HCT116 (cell line): ENCODE data around the gene CASP9. TPM values are rescaled to one million over a fixed set of nuclear protein-coding genes. Genes with fewer than 3 reads are reported as not detected.

Experiments
- ATAC-seq: fragments of 200-7000 bp; cut with Tn5 transposase; 2 replicates; pipeline ENCODE4 v1.9.1; 2020; ENCODE audit warnings: mild to moderate bottlenecking, moderate library complexity
- BruUV-seq: library from RNA; stranded (reverse); fragments of 400-500 nt; replicated peaks from 2 replicates; lab custom pipeline; 2021; lab: Mats Ljungman, UMichigan
- CTCF ChIA-PET: fragments of 300-600 bp; sonication (Branson Sonifier 250); formaldehyde crosslinking; loops from one replicate; lab custom pipeline; 2021; ENCODE audit warnings: antibody characterized with exemption; lab: Charles Lee
- POLR2A ChIA-PET: fragments of 300-600, 350-600 bp; sonication (Branson Sonifier 250); formaldehyde crosslinking; loops from one replicate; lab custom pipeline; 2021; ENCODE audit warnings: antibody characterized with exemption; lab: Charles Lee
- RAD21 ChIA-PET, 2 experiments: fragments of 300-600 bp; sonication (Branson Sonifier 250); formaldehyde crosslinking; loops; one replicate each; lab custom pipeline; 2023; ENCODE audit warnings: low total read pairs in 2 of 2; ENCODE audit not compliant: uncharacterized antibody in 2 of 2, unreplicated experiment in 2 of 2, low non-redundant PET in 1 of 2; lab: Charles Lee
- DNase-seq: peaks from one replicate; pipeline ENCODE4 v3.0.0-alpha.2; 2010; ENCODE audit warnings: low read depth, low spot score
- H2AFZ ChIP-seq: fragments of 200-600 bp; shearing (Covaris generic), sonication (generic); 2 replicates; pipeline ENCODE4 v1.6.1; 2017; ENCODE audit warnings: low read depth, mixed run types, mixed read lengths, antibody characterized with exemption, low read length; ENCODE audit not compliant: poor library complexity, severe bottlenecking
- H3K27ac ChIP-seq: 2 replicates; pipeline ENCODE4 v1.5.1; 2012; ENCODE audit warnings: low read depth, low read length
- H3K27me3 ChIP-seq: fragments of 200-600 bp; sonication (generic); 2 replicates; pipeline ENCODE4 v1.6.1; 2016; ENCODE audit warnings: mixed run types, low read length, mixed read lengths; ENCODE audit not compliant: insufficient read depth
- H3K36me3 ChIP-seq, 2 experiments: fragments of 200-500 bp in 1 of 2; fragments of 200-600 bp in 1 of 2; sonication (Bioruptor generic) in 1 of 2; sonication (generic) in 1 of 2; 2 replicates each; pipeline versions ENCODE4 v1.5.1 to v1.6.1; 2014 to 2016; ENCODE audit warnings: low read length in 2 of 2, inconsistent platforms in 1 of 2, mixed read lengths in 1 of 2, mixed run types in 1 of 2; ENCODE audit not compliant: insufficient read depth in 2 of 2, control insufficient read depth in 1 of 2
- H3K4me1 ChIP-seq, 2 experiments: fragments of 200-600 bp in 1 of 2; sonication (generic) in 1 of 2; 2 replicates each; pipeline versions ENCODE4 v1.5.1 to v1.6.1; 2012 to 2017; ENCODE audit warnings: low read length in 2 of 2, inconsistent platforms in 1 of 2, mild to moderate bottlenecking in 1 of 2, mixed read lengths in 1 of 2, mixed run types in 1 of 2, moderate library complexity in 1 of 2; ENCODE audit not compliant: insufficient read depth in 2 of 2, control insufficient read depth in 1 of 2
- H3K4me2 ChIP-seq: fragments of 200-600 bp; sonication (generic); 2 replicates; pipeline ENCODE4 v1.6.1; 2017; ENCODE audit warnings: mixed run types, low read length, mixed read lengths
- H3K4me3 ChIP-seq, 2 experiments: fragments of 200-600 bp in 1 of 2; sonication (generic) in 1 of 2; replicated peaks in 1 of 2; 2 replicates each; pipeline ENCODE4 v1.5.1; 2011 to 2016; ENCODE audit warnings: low read length in 2 of 2, control low read depth in 1 of 2, low read depth in 1 of 2, mild to moderate bottlenecking in 1 of 2, mixed read lengths in 1 of 2, mixed run types in 1 of 2
- H3K79me2 ChIP-seq: fragments of 200-600 bp; sonication (generic); 2 replicates; pipeline ENCODE4 v1.6.1; 2017; ENCODE audit warnings: mild to moderate bottlenecking, mixed run types, low read length, moderate library complexity, mixed read lengths; ENCODE audit not compliant: insufficient read depth
- H3K9ac ChIP-seq: fragments of 200-600 bp; sonication (generic); 2 replicates; pipeline ENCODE4 v1.6.1; 2016; ENCODE audit warnings: low read length, mixed read lengths
- H3K9me2 ChIP-seq: fragments of 200-600 bp; sonication (generic), shearing (Covaris generic); 2 replicates; pipeline ENCODE4 v1.6.1; 2017; ENCODE audit warnings: mixed run types, mild to moderate bottlenecking, moderate library complexity; ENCODE audit not compliant: insufficient read depth
- H3K9me3 ChIP-seq, 2 experiments: fragments of 200-500 bp in 1 of 2; fragments of 200-600 bp in 1 of 2; sonication (Bioruptor generic) in 1 of 2; sonication (generic) in 1 of 2; 2 replicates each; pipeline ENCODE4 v1.6.1; 2014 to 2017; ENCODE audit warnings: low read length in 2 of 2, mixed read lengths in 2 of 2, inconsistent platforms in 1 of 2, low read depth in 1 of 2, mild to moderate bottlenecking in 1 of 2, mixed run types in 1 of 2, moderate library complexity in 1 of 2; ENCODE audit not compliant: control insufficient read depth in 1 of 2, insufficient read depth in 1 of 2
- H4K20me1 ChIP-seq: fragments of 200-600 bp; sonication (generic), shearing (Covaris generic); 2 replicates; pipeline ENCODE4 v1.6.1; 2017; ENCODE audit warnings: mixed run types, mild to moderate bottlenecking, moderate library complexity; ENCODE audit not compliant: insufficient read depth
- CBX3 ChIP-seq: IDR thresholded peaks from 2 replicates; pipeline ENCODE4 v1.6.1; 2012; ENCODE audit warnings: low read depth
- CEBPB ChIP-seq: IDR thresholded peaks from 2 replicates; pipeline ENCODE4 v1.6.1; 2012; ENCODE audit warnings: low read depth
- EZH2 ChIP-seq: fragments of 200-600 bp; sonication (generic); IDR thresholded peaks from 2 replicates; pipeline ENCODE4 v1.6.1; 2017; ENCODE audit warnings: antibody characterized with exemption, mixed run types
- FOSL1 ChIP-seq: IDR thresholded peaks from 2 replicates; pipeline ENCODE4 v1.6.1; 2012; ENCODE audit warnings: low read depth
- JUND ChIP-seq: IDR thresholded peaks from 2 replicates; pipeline ENCODE4 v1.6.1; 2012
- SIN3A ChIP-seq: IDR thresholded peaks from 2 replicates; pipeline ENCODE4 v1.6.1; 2012; ENCODE audit warnings: low read depth
- SP1 ChIP-seq: IDR thresholded peaks from 2 replicates; pipeline ENCODE4 v1.6.1; 2012; ENCODE audit warnings: low read depth
- SRF ChIP-seq: IDR thresholded peaks from 2 replicates; pipeline ENCODE4 v1.6.1; 2012; ENCODE audit warnings: low read depth
- TCF7L2 ChIP-seq: IDR thresholded peaks from 2 replicates; pipeline ENCODE4 v1.7.0; 2011; ENCODE audit warnings: borderline replicate concordance, inconsistent platforms; ENCODE audit not compliant: insufficient read depth, insufficient read length; ENCODE audit errors: extremely low read depth
- YY1 ChIP-seq: IDR thresholded peaks from 2 replicates; pipeline ENCODE4 v1.6.1; 2011; ENCODE audit warnings: low read length, low read depth, moderate library complexity, mild to moderate bottlenecking; ENCODE audit not compliant: insufficient replicate concordance; ENCODE audit errors: extremely low read depth
- ZFX ChIP-seq: fragments of 450-650 bp; IDR thresholded peaks from 2 replicates; pipeline ENCODE4 v1.6.1; 2017
- ZNF274 ChIP-seq: fragments of 200-500 bp; sonication (Bioruptor generic); IDR thresholded peaks from 2 replicates; pipeline ENCODE4 v1.6.1; 2014; ENCODE audit warnings: mild to moderate bottlenecking, low read depth, low read length, inconsistent platforms
- intact Hi-C: fragments of 100-400 bp; cut with micrococcal nuclease; formaldehyde crosslinking; loops from 2 replicates; pipeline ENCODE4 v1.10.0; 2022
- total RNA-seq: library from RNA; stranded (reverse); gene quantifications from one replicate; pipeline ENCODE4 v1.2.1, GENCODE V29; 2021; ENCODE audit not compliant: unreplicated experiment
- TF ChIP-seq, protein P1 (sequence below): IDR thresholded peaks from 2 replicates; pipeline ENCODE4 v1.6.1; 2012; ENCODE audit warnings: low read depth
- TF ChIP-seq, protein P2 (sequence below): IDR thresholded peaks from 2 replicates; pipeline ENCODE4 v1.6.1; 2012
- TF ChIP-seq, protein P3 (sequence below): IDR thresholded peaks from 2 replicates; pipeline ENCODE4 v1.6.1; 2012
- TF ChIP-seq, protein P4 (sequence below), 3 experiments: fragments of 200-600 bp in 1 of 3; sonication (generic) in 1 of 3; IDR thresholded peaks in 2 of 3; conservative IDR thresholded peaks in 1 of 3; 2 replicates each; pipeline ENCODE4 v1.5.1; 2012 to 2017; ENCODE audit warnings: low read depth in 2 of 3, low read length in 2 of 3, antibody characterized with exemption in 1 of 3, borderline replicate concordance in 1 of 3, control low read depth in 1 of 3, mild to moderate bottlenecking in 1 of 3, mixed read lengths in 1 of 3, mixed run types in 1 of 3, moderate library complexity in 1 of 3; ENCODE audit not compliant: insufficient read depth in 1 of 3

CASP9 gene
- total RNA-seq, 1 experiment from 2014 or later: 10.6 TPM

DNA sequence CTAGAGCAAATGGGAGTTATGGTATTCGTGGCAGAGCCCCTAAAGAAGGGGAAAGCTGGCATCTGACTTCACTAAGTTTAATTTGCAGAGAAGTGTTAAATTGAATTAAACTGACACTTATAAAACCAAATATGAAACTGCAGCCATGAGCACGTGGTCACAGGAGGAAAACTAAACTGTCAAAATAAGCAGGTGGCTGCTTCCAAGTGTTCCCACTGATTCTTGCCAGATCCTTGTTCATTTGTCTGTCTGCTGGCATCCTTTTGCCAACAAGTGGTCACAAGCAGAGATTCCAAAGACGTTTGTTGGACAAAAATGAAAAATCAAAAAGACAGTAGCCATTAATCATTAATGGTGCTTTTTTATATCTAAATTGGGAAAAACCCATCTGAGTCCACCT, 54.7 kb downstream of the CASP9 start:
- Histone ChIP-seq H2AFZ (no peak overlapping the region), H3K36me3 (no peaks in the 10 kb centered on the region), H3K9me3 (no peaks in the 10 kb centered on the region; a peak in 1 of 4 replicates), H3K4me1 (no peaks in the 10 kb centered on the region; a peak in 1 of 4 replicates), H4K20me1 (no peaks in the 10 kb centered on the region), H3K27ac (no peak overlapping the region), H3K79me2 (no peaks in the 10 kb centered on the region), H3K4me3 (no peak overlapping the region), H3K4me2 (no peak overlapping the region), H3K27me3 (no peaks in the 10 kb centered on the region), H3K9me2 (no peaks in the 10 kb centered on the region), H3K9ac (no peak overlapping the region)
- ChIA-PET CTCF (no interaction called here), RAD21 (no interaction called here), POLR2A (no interaction called here)
- ATAC-seq (no peak), DNase-seq (no peak)
- intact Hi-C loops: no loop called here
- no TSS peak for BruUV-seq
- TF ChIP-seq FOSL1 (no peak), TCF7L2 (no peak)

DNA sequence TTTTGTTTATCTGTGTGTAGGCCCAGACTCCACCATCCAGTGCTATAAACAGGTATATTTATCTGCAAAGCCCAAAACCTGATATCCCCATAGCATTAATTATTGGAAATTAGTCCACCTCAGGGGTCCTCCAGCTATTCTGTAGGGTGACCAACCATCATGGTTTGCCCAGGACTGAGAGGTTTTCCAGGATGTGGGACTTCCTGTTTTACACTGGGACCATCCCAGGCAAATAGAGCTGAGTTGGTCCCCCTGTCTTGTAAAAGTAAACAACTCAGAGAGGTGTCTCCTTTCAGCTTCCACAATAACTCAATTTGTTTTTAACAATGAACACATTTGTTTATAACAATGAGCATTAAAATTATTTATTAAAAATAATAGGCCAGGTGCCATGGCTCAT, 55.9 kb downstream of the CASP9 start:
- ChIA-PET POLR2A (no interaction called here), CTCF (no interaction called here), RAD21 (no interaction called here)
- H3K4me1 ChIP-seq: no peaks in the 10 kb centered on the region; a peak in 1 of 4 replicates
- no peak overlapping the region for H2AFZ ChIP-seq
- H3K36me3 ChIP-seq: no peaks in the 10 kb centered on the region
- ATAC-seq (no peak), DNase-seq (no peak)
- H3K4me3 ChIP-seq: no peak overlapping the region
- no peaks in the 10 kb centered on the region for H3K9me2 ChIP-seq
- intact Hi-C loops: no loop called here
- no peak for TF ChIP-seq JUND
- no peak for TF ChIP-seq SP1
- TF ChIP-seq EZH2: no peak
- no peak for TF ChIP-seq SIN3A
- TF ChIP-seq, protein P1, sequence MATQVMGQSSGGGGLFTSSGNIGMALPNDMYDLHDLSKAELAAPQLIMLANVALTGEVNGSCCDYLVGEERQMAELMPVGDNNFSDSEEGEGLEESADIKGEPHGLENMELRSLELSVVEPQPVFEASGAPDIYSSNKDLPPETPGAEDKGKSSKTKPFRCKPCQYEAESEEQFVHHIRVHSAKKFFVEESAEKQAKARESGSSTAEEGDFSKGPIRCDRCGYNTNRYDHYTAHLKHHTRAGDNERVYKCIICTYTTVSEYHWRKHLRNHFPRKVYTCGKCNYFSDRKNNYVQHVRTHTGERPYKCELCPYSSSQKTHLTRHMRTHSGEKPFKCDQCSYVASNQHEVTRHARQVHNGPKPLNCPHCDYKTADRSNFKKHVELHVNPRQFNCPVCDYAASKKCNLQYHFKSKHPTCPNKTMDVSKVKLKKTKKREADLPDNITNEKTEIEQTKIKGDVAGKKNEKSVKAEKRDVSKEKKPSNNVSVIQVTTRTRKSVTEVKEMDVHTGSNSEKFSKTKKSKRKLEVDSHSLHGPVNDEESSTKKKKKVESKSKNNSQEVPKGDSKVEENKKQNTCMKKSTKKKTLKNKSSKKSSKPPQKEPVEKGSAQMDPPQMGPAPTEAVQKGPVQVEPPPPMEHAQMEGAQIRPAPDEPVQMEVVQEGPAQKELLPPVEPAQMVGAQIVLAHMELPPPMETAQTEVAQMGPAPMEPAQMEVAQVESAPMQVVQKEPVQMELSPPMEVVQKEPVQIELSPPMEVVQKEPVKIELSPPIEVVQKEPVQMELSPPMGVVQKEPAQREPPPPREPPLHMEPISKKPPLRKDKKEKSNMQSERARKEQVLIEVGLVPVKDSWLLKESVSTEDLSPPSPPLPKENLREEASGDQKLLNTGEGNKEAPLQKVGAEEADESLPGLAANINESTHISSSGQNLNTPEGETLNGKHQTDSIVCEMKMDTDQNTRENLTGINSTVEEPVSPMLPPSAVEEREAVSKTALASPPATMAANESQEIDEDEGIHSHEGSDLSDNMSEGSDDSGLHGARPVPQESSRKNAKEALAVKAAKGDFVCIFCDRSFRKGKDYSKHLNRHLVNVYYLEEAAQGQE: no peak
- no peak for TF ChIP-seq ZNF274
- TF ChIP-seq ZFX: no peak
- TF ChIP-seq, protein P2, sequence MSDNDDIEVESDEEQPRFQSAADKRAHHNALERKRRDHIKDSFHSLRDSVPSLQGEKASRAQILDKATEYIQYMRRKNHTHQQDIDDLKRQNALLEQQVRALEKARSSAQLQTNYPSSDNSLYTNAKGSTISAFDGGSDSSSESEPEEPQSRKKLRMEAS: no peak
- TF ChIP-seq, protein P3, sequence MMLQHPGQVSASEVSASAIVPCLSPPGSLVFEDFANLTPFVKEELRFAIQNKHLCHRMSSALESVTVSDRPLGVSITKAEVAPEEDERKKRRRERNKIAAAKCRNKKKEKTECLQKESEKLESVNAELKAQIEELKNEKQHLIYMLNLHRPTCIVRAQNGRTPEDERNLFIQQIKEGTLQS: no peak
- TF ChIP-seq CBX3: no peak
- TF ChIP-seq, protein P4, sequence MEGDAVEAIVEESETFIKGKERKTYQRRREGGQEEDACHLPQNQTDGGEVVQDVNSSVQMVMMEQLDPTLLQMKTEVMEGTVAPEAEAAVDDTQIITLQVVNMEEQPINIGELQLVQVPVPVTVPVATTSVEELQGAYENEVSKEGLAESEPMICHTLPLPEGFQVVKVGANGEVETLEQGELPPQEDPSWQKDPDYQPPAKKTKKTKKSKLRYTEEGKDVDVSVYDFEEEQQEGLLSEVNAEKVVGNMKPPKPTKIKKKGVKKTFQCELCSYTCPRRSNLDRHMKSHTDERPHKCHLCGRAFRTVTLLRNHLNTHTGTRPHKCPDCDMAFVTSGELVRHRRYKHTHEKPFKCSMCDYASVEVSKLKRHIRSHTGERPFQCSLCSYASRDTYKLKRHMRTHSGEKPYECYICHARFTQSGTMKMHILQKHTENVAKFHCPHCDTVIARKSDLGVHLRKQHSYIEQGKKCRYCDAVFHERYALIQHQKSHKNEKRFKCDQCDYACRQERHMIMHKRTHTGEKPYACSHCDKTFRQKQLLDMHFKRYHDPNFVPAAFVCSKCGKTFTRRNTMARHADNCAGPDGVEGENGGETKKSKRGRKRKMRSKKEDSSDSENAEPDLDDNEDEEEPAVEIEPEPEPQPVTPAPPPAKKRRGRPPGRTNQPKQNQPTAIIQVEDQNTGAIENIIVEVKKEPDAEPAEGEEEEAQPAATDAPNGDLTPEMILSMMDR (IDR thresholded peaks at IDR 0.05 in 2 of 3, conservative IDR thresholded peaks at IDR 0.05 in 1 of 3; ENCODE audit: borderline replicate concordance in 1 of 3, insufficient read depth in 1 of 3, low read depth in 2 of 3, low read length in 2 of 3): no peak
- TF ChIP-seq CEBPB: no peak
- no peak for TF ChIP-seq YY1
- no peak for TF ChIP-seq SRF
- no peak overlapping the region for H3K9ac ChIP-seq
- H3K79me2 ChIP-seq: no peaks in the 10 kb centered on the region
- H3K9me3 ChIP-seq: no peaks in the 10 kb centered on the region; a peak in 1 of 4 replicates
- no TSS peak for BruUV-seq
- no peak overlapping the region for H3K4me2 ChIP-seq
- H3K27ac ChIP-seq: no peak overlapping the region
- H4K20me1 ChIP-seq: no peaks in the 10 kb centered on the region
- no peaks in the 10 kb centered on the region for H3K27me3 ChIP-seq
